IPS DF 6.9 (cell line): ENCODE data around the gene AGBL1.
"Not testable (repeated sequence)": the region's sequence is repeated elsewhere in the genome, so short reads cannot be mapped to it uniquely, and the experiment has no call there.

Experiments used
- DNase-seq: peaks from one replicate; pipeline ENCODE4 v3.0.0-alpha.2; 2013; ENCODE audit warnings: low read depth, low spot score
- H3K27ac ChIP-seq: one replicate; pipeline ENCODE4 v1.5.1; 2013; ENCODE audit warnings: low read length, control low read depth
- H3K27me3 ChIP-seq: 2 replicates; pipeline ENCODE4 v1.6.1; 2013; ENCODE audit warnings: mild to moderate bottlenecking, low read length; ENCODE audit not compliant: control insufficient read depth, insufficient read depth
- H3K36me3 ChIP-seq: 2 replicates; pipeline ENCODE4 v1.6.1; 2013; ENCODE audit warnings: low read length; ENCODE audit not compliant: control insufficient read depth, insufficient read depth
- H3K4me1 ChIP-seq: 2 replicates; pipeline ENCODE4 v1.6.1; 2013; ENCODE audit warnings: low read length; ENCODE audit not compliant: control insufficient read depth, insufficient read depth
- H3K4me3 ChIP-seq: 2 replicates; pipeline ENCODE4 v1.5.1; 2013; ENCODE audit warnings: mild to moderate bottlenecking, low read length
- H3K9me3 ChIP-seq: 2 replicates; pipeline ENCODE4 v1.6.1; 2013; ENCODE audit warnings: low read length, inconsistent platforms; ENCODE audit not compliant: control insufficient read depth, insufficient read depth
- WGBS: extraction: QIAGEN DNeasy Blood & Tissue Kit; methylation state at CpG from one replicate; pipeline ENCODE4 v1.1.7; 2013; ENCODE audit warnings: mixed read lengths, missing lambda C conversion rate; ENCODE audit not compliant: insufficient read length, insufficient coverage; 5-methylcytosine and 5-hydroxymethylcytosine counted together

Gene AGBL1

DNA sequence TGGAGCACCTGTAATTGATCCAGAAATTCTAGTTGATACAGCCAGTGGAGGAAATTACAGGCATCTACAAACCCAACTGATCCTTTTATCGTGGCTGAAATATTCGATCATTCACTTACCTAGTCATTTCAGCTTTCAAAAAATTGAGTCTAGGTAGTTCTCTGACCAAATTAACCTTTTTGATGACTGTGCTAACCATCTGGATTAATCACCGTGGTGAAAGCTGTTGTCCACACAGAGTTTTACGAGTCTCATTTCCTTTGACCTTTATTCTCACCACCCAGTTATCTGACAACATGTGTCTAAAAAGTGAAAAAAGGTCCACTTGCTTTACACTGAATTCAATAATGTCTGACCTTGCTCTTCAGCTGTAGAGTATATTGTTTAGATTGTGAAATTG lies 354.3 kb downstream of the AGBL1 start:
- Histone ChIP-seq H3K4me1 (no peaks in the 10 kb centered on the region), H3K9me3 (no peaks in the 10 kb centered on the region), H3K36me3 (no peaks in the 10 kb centered on the region), H3K4me3 (no peak overlapping the region), H3K27me3 (no peaks in the 10 kb centered on the region), H3K27ac (no peak overlapping the region)
- WGBS = no CpG with 5 or more reads among the region's 4 CpGs
- no peak for DNase-seq

- Histone ChIP-seq H3K27me3 (no peaks in the 10 kb centered on the region), H3K27ac (no peak overlapping the region), H3K4me3 (no peak overlapping the region), H3K36me3 (no peaks in the 10 kb centered on the region), H3K9me3 (no peaks in the 10 kb centered on the region), H3K4me1 (no peaks in the 10 kb centered on the region)
- no CpG with 5 or more reads among the region's 4 CpGs for WGBS
- no peak for DNase-seq
These were observed 359.9 kb downstream of the AGBL1 start for GRCh38 chr15:86439614-86440013.

DNA sequence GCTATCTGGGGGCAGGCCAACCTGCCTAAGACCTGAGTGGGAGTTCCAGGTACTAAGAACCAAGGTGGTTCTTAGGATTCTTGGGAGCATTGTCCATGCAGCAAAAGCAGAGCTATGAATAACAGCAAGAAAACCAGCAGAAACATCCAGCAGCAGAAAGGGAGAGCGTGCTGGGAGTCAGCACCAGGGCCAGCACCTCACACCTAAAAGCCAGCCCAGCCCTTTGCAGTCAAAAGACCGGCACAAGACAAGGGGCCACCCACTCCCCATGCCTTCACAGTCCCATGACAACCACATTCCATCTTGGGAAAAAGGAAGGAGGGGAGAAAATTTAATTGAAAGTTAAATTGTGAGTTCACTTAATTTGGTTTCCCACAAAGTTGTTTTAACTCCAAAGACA lies 364.9 kb downstream of the AGBL1 start:
- Histone ChIP-seq H3K9me3 (no peaks in the 10 kb centered on the region), H3K27me3 (no peaks in the 10 kb centered on the region), H3K36me3 (no peaks in the 10 kb centered on the region), H3K27ac (no peak overlapping the region), H3K4me3 (no peak overlapping the region), H3K4me1 (no peaks in the 10 kb centered on the region)
- WGBS = no CpG with 5 or more reads among the region's 2 CpGs
- DNase-seq = peak; percentile 11

DNA sequence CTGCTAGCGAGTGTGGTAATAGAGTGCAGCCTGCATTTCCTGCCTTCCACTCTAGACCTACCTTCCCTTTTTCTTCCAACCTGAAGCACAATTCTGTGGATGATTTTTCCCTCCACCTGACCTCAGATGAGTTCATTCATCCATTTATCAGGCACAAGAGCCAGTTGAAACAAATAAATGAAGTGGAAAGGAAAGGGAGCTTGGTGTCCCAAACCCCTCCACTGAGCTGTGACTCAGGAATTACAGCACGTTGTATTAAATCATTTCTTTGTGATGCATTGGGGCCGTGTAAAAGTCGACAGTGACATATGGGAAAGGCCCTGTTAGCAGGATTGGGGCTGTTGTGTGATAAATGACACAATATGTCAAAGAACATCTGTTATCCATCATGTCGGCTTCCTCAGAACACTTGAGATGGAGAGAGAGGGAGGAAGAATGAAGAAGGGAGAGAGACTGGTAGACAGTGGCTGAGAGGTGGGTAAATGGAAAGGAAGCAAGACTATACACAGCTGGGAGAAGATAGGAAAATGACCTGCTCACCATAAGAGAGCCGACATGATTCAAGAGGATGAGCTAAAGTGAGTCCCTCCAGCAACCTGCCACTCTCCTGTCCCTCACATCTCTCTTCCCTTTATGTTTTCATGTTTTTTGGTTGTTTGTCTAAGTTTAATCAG lies 366.0 kb downstream of the AGBL1 start:
- Histone ChIP-seq H3K27me3 (no peaks in the 10 kb centered on the region), H3K9me3 (no peaks in the 10 kb centered on the region), H3K4me1 (no peaks in the 10 kb centered on the region), H3K4me3 (no peak overlapping the region), H3K27ac (no peak overlapping the region), H3K36me3 (no peaks in the 10 kb centered on the region)
- DNase-seq = no peak
- no CpG with 5 or more reads among the region's 6 CpGs for WGBS

DNA sequence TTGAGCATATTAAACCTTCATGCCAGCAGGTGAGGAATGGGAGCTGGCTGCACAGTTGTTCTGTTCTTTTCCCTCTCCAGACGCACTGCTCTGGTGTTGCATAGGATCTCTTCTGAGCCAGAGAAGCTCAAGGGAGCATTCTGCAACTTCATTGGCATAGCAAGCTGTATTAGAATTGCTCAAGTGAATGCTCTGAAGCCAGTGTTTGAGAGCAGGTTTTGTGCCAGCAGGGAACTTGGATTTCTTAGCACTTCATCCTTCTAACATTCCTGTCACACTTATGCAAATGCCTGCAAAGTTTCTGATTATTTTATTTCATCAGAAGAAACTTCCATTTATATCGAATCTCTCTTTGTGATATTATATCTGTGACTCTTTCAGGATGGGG lies 366.6 kb downstream of the AGBL1 start:
- Histone ChIP-seq H3K4me3 (no peak overlapping the region), H3K27me3 (no peaks in the 10 kb centered on the region), H3K27ac (no peak overlapping the region), H3K36me3 (no peaks in the 10 kb centered on the region), H3K4me1 (no peaks in the 10 kb centered on the region), H3K9me3 (no peaks in the 10 kb centered on the region)
- DNase-seq = no peak
- no CpG with 5 or more reads among the region's 2 CpGs for WGBS

GRCh38 chr15:86465470-86466039 lies 385.9 kb downstream of the AGBL1 start:
- not testable (repeated sequence) for H3K4me3 ChIP-seq, H3K27ac ChIP-seq, DNase-seq, H3K4me1 ChIP-seq, H3K36me3 ChIP-seq, H3K27me3 ChIP-seq, H3K9me3 ChIP-seq
- no CpG with 5 or more reads among the region's 8 CpGs for WGBS

GRCh38 chr15:86481720-86482119 lies 402.0 kb downstream of the AGBL1 start:
- no peak for DNase-seq
- Histone ChIP-seq H3K9me3 (no peaks in the 10 kb centered on the region), H3K27me3 (no peaks in the 10 kb centered on the region), H3K27ac (no peak overlapping the region), H3K36me3 (no peaks in the 10 kb centered on the region), H3K4me1 (no peaks in the 10 kb centered on the region), H3K4me3 (no peak overlapping the region)
- no CpG with 5 or more reads among the region's 2 CpGs for WGBS

DNA sequence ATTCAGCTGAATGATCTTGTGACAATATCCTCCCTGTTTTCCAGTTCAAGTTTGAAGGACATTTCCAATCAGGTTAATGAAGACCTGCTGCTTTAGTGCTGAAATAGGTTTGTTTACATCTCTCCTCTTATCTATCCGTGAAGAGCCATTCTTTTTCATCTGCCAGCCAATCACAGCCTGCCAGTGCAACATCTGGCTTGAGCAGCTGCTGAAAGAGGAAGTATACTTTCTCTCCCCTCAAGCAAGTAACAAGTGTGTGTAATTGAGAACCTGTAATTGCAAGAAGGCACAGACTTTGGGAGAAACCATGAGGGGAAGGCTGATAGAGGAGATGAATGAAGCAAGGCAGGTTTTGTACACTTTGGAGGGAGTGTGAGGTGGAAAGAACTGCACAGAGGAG lies 404.3 kb downstream of the AGBL1 start:
- no CpG with 5 or more reads among the region's 1 CpG for WGBS
- Histone ChIP-seq H3K27me3 (no peaks in the 10 kb centered on the region; the same call in 1 of the 2 replicates), H3K36me3 (no peaks in the 10 kb centered on the region), H3K4me3 (no peak overlapping the region), H3K9me3 (no peaks in the 10 kb centered on the region), H3K4me1 (no peaks in the 10 kb centered on the region), H3K27ac (no peak overlapping the region)
- no peak for DNase-seq

GRCh38 chr15:86488046-86488445 lies 408.4 kb downstream of the AGBL1 start:
- Histone ChIP-seq H3K36me3 (no peaks in the 10 kb centered on the region), H3K27ac (no peak overlapping the region), H3K27me3 (no peaks in the 10 kb centered on the region; the same call in 1 of the 2 replicates), H3K4me3 (no peak overlapping the region), H3K9me3 (no peaks in the 10 kb centered on the region), H3K4me1 (no peaks in the 10 kb centered on the region)
- no CpG with 5 or more reads among the region's 3 CpGs for WGBS
- DNase-seq = no peak

DNA sequence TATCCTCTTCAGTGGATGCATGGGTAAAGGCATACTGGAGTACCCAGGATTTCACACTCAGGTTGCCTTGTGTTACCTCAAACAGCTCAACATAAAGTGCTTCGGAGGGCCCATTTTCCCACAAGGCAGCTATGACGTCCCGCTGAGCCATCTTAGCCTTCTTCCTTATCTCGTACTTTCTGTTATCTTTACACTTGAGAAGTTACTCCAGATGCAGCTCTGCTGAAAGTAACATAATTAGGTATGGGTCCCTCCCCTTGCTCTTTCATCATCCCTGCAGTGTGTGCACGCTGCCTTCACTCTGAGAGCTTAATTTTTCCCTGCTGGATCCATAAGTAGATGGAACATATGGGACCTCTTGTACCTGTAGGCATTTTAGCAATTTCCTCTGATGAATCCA lies 410.3 kb downstream of the AGBL1 start:
- no peak overlapping the region for H3K4me3 ChIP-seq
- no peaks in the 10 kb centered on the region; the same call in 1 of the 2 replicates for H3K27me3 ChIP-seq
- no peak overlapping the region for H3K27ac ChIP-seq
- no peak for DNase-seq
- no peaks in the 10 kb centered on the region for H3K4me1 ChIP-seq
- no peaks in the 10 kb centered on the region for H3K36me3 ChIP-seq
- no CpG with 5 or more reads among the region's 5 CpGs for WGBS
- no peaks in the 10 kb centered on the region for H3K9me3 ChIP-seq

DNA sequence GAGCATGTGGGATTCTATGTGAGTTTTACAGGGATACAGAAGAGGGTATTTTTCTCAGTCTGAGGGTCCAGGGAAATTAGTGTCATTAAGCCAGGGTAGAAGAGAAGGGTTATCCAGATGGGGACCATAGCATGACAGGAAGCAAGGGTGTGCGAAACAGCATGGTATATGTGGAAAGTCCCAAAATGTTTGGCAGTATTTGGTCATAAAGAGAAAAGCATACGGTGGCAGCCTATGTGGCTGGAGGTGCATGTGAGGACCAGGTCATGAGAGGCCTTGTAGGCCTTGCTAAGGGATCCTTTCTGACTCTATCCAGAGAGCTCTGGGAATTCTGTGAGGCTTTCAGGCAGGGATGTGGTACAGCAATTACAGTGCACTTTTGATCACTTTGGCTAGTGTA lies 411.4 kb downstream of the AGBL1 start:
- Histone ChIP-seq H3K9me3 (no peaks in the 10 kb centered on the region), H3K27ac (no peak overlapping the region), H3K27me3 (no peaks in the 10 kb centered on the region; the same call in 1 of the 2 replicates), H3K4me1 (no peaks in the 10 kb centered on the region), H3K4me3 (no peak overlapping the region), H3K36me3 (no peaks in the 10 kb centered on the region)
- WGBS = no CpG with 5 or more reads among the region's 2 CpGs
- DNase-seq = no peak
